DOHH2 (cell line): ENCODE results near the gene HK1.

ENCODE experiments used
- EZH2phosphoT487 ChIP-seq: fragments of 200-600 bp; sonication (generic); IDR thresholded peaks from 2 replicates; pipeline ENCODE4 v1.6.1; 2017; ENCODE audit warnings: borderline replicate concordance, mild to moderate bottlenecking, antibody characterized with exemption, low read length, moderate library complexity, mixed read lengths
- TF ChIP-seq, protein P1 (sequence below): fragments of 200-600 bp; sonication (generic); IDR thresholded peaks from one replicate; pipeline ENCODE4 v1.5.1; 2014; ENCODE audit warnings: antibody characterized with exemption, mild to moderate bottlenecking, low read depth, low read length; ENCODE audit not compliant: poor library complexity, severe bottlenecking

GRCh38 chr10:69417542-69417941, 139.2 kb downstream of the HK1 start:
- TF ChIP-seq, protein P1, sequence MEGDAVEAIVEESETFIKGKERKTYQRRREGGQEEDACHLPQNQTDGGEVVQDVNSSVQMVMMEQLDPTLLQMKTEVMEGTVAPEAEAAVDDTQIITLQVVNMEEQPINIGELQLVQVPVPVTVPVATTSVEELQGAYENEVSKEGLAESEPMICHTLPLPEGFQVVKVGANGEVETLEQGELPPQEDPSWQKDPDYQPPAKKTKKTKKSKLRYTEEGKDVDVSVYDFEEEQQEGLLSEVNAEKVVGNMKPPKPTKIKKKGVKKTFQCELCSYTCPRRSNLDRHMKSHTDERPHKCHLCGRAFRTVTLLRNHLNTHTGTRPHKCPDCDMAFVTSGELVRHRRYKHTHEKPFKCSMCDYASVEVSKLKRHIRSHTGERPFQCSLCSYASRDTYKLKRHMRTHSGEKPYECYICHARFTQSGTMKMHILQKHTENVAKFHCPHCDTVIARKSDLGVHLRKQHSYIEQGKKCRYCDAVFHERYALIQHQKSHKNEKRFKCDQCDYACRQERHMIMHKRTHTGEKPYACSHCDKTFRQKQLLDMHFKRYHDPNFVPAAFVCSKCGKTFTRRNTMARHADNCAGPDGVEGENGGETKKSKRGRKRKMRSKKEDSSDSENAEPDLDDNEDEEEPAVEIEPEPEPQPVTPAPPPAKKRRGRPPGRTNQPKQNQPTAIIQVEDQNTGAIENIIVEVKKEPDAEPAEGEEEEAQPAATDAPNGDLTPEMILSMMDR, result no peak
- no peak for TF ChIP-seq EZH2phosphoT487
